Measurements from ENCODE around the gene RNF212. TPM values are rescaled to one million over a fixed set of nuclear protein-coding genes. Genes with fewer than 3 reads are reported as not detected.

RNF212 gene
- total RNA-seq, 6 experiments from 2014 or later = not detected

Other genes with a start within 250 kb of the RNF212 start
- gene GAK, start 181.2 kb downstream of the RNF212 start, total RNA-seq (2021; fragmentation: NEBNext Ultra II Directional; extraction: Animal tissue kit (Norgen Biotek cat#: 25700)) = 10 to 100 TPM; 65.8 to 72.9 (median 69.1) TPM
- 10 to 100 TPM; 27.8 to 41.8 (median 34.1) TPM for gene TMEM175, start 181.1 kb downstream of the RNF212 start, total RNA-seq (2021; fragmentation: NEBNext Ultra II Directional; extraction: Animal tissue kit (Norgen Biotek cat#: 25700))
- gene DGKQ, start 140.0 kb downstream of the RNF212 start, total RNA-seq (2021; fragmentation: NEBNext Ultra II Directional; extraction: Animal tissue kit (Norgen Biotek cat#: 25700)) = 10 to 100 TPM; 11.3 to 14.9 (median 13.1) TPM
- gene IDUA, start 126.5 kb downstream of the RNF212 start, total RNA-seq (2021; fragmentation: NEBNext Ultra II Directional; extraction: Animal tissue kit (Norgen Biotek cat#: 25700)) = 10 to 100 TPM; 20.9 to 40.3 (median 23.3) TPM
- gene SLC26A1, start 120.2 kb downstream of the RNF212 start, total RNA-seq (2021; fragmentation: NEBNext Ultra II Directional; extraction: Animal tissue kit (Norgen Biotek cat#: 25700)) = under 1 TPM in 3 of 6 experiments, not detected in 3; 0.16 to 0.38 (median 0.19) TPM
- gene FGFRL1, start 101.9 kb downstream of the RNF212 start, total RNA-seq (2021; fragmentation: NEBNext Ultra II Directional; extraction: Animal tissue kit (Norgen Biotek cat#: 25700)) = 10 to 100 TPM; 15.4 to 40.8 (median 17.3) TPM
- gene SPON2, start 59.0 kb upstream of the RNF212 start, total RNA-seq (2021; fragmentation: NEBNext Ultra II Directional; extraction: Animal tissue kit (Norgen Biotek cat#: 25700)) = 10 to 100 TPM; 12.0 to 53.5 (median 48.2) TPM
- gene CTBP1, start 135.6 kb upstream of the RNF212 start, total RNA-seq (2021; fragmentation: NEBNext Ultra II Directional; extraction: Animal tissue kit (Norgen Biotek cat#: 25700)) = 100 to 1,000 TPM; 109 to 126 (median 114) TPM
- gene MAEA, start 176.3 kb upstream of the RNF212 start, total RNA-seq (2021; fragmentation: NEBNext Ultra II Directional; extraction: Animal tissue kit (Norgen Biotek cat#: 25700)) = 10 to 100 TPM; 56.0 to 65.4 (median 60.6) TPM
- 1 to 10 TPM; 7.7 to 9.0 (median 8.7) TPM for gene UVSSA, start 233.6 kb upstream of the RNF212 start, total RNA-seq (2021; fragmentation: NEBNext Ultra II Directional; extraction: Animal tissue kit (Norgen Biotek cat#: 25700))

Measured in HFFc6 (cell line).